Testis (tissue), 3 donors: ENCODE measurements around the gene ARHGAP40. TPM values are rescaled to one million over a fixed set of nuclear protein-coding genes. Genes with fewer than 3 reads are reported as not detected.

ENCODE experiments used
- DNase-seq: peaks from one replicate; pipeline ENCODE4 v3.0.0-alpha.2; 2019
- H3K27ac ChIP-seq, 2 donors: fragments of 200-600 bp; sonication (generic); one replicate each; pipeline ENCODE4 v1.5.1; 2019
- H3K27me3 ChIP-seq: fragments of 200-600 bp; sonication (generic); one replicate; pipeline ENCODE4 v1.5.1; 2019
- H3K36me3 ChIP-seq: fragments of 200-600 bp; sonication (generic); one replicate; pipeline ENCODE4 v1.5.1; 2017; ENCODE audit warnings: low read depth; ENCODE audit errors: missing control alignments
- H3K4me1 ChIP-seq: fragments of 200-600 bp; sonication (generic); one replicate; pipeline ENCODE4 v1.5.1; 2019
- H3K4me3 ChIP-seq, 2 donors: fragments of 200-600 bp; sonication (generic); one replicate each; pipeline ENCODE4 v1.5.1; 2017 to 2019
- H3K9me3 ChIP-seq: fragments of 200-600 bp; sonication (generic); one replicate; pipeline ENCODE4 v1.5.1; 2017
- POLR2A ChIP-seq: fragments of 450-650 bp; IDR thresholded peaks from one replicate; pipeline ENCODE4 v1.6.1; 2017; ENCODE audit warnings: antibody characterized with exemption, mild to moderate bottlenecking, moderate library complexity
- WGBS, 2 donors: methylation state at CpG; one replicate each; pipeline ENCODE4 v1.1.5; 2018; 5-methylcytosine and 5-hydroxymethylcytosine counted together
- intact Hi-C: fragments of 100-400 bp; cut with DNase I; formaldehyde crosslinking; loops from one replicate; pipeline ENCODE4 v1.15.1; 2023; ENCODE audit warnings: low total_unique reads
- polyA plus RNA-seq: library from polyadenylated mRNA; stranded (reverse); fragments of 350-450 nt; fragmentation: Illumina TruSeq; extraction: RNeasy Lipid Tissue Mini Kit (QIAGEN cat#74804); gene quantifications from one replicate; pipeline ENCODE4 v1.2.3, GENCODE V29; 2014; ENCODE audit warnings: low read depth, low replicate concordance; ENCODE audit not compliant: insufficient read depth
- total RNA-seq, 2 donors: library from RNA; depleted of rRNA; stranded (reverse); fragments of >200 nt; gene quantifications; one replicate each; pipeline ENCODE4 v1.2.3, GENCODE V29; 2016
- TF ChIP-seq, protein P1 (sequence below), 3 experiments: fragments of 450-650 bp in 2 of 3; fragments of 200-600 bp in 1 of 3; sonication (generic) in 1 of 3; IDR thresholded peaks; one replicate each; pipeline ENCODE4 v1.5.1; 2016 to 2019; ENCODE audit warnings: antibody characterized with exemption in 3 of 3, mild to moderate bottlenecking in 2 of 3, moderate library complexity in 1 of 3

The ARHGAP40 gene
- total and polyA plus RNA-seq, 3 donors from 2014 or later, result 1.5 to 3.2 (median 1.5) TPM

DNA sequence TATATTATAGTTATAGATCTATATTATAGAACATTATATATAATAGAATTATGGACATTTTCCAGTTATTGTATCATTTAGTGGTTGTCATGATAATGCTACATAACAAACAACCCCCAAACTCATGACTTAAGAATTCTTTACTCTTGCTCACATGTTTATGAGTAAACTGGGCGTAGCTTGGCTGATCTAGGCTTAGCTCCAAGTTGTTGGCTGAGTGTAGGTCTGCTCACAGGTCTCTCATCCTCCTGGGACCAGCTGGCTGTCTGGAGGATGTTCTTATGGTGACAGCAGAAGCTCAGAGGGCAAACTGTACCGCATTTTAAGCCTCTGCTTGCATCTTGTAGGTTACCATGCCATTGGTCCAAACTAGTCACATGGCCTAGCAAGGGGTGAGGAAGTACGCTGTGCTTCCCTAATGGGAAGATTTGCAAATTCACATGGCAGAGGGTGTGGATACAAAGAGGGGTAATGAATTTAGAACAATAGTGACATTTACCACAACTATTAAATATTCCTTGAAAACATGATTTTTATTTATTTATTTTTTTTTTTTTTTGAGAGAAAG is 34.2 kb downstream of the ARHGAP40 start:
- no peak overlapping the region for H3K27ac ChIP-seq
- intact Hi-C loops, result no loop called here
- TF ChIP-seq, protein P1, sequence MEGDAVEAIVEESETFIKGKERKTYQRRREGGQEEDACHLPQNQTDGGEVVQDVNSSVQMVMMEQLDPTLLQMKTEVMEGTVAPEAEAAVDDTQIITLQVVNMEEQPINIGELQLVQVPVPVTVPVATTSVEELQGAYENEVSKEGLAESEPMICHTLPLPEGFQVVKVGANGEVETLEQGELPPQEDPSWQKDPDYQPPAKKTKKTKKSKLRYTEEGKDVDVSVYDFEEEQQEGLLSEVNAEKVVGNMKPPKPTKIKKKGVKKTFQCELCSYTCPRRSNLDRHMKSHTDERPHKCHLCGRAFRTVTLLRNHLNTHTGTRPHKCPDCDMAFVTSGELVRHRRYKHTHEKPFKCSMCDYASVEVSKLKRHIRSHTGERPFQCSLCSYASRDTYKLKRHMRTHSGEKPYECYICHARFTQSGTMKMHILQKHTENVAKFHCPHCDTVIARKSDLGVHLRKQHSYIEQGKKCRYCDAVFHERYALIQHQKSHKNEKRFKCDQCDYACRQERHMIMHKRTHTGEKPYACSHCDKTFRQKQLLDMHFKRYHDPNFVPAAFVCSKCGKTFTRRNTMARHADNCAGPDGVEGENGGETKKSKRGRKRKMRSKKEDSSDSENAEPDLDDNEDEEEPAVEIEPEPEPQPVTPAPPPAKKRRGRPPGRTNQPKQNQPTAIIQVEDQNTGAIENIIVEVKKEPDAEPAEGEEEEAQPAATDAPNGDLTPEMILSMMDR (IDR thresholded peaks at IDR 0.05), result no peak
- no peak for TF ChIP-seq POLR2A
- H3K4me1 ChIP-seq, result no peaks in the 10 kb centered on the region
- WGBS, 2 donors, result 64 to 72% methylated on average over 3 of the region's 3 CpGs
- H3K36me3 ChIP-seq, result no peaks in the 10 kb centered on the region
- no peaks in the 10 kb centered on the region for H3K27me3 ChIP-seq
- no peak overlapping the region for H3K4me3 ChIP-seq
- no peaks in the 10 kb centered on the region for H3K9me3 ChIP-seq
- DNase-seq, result no peak

DNA sequence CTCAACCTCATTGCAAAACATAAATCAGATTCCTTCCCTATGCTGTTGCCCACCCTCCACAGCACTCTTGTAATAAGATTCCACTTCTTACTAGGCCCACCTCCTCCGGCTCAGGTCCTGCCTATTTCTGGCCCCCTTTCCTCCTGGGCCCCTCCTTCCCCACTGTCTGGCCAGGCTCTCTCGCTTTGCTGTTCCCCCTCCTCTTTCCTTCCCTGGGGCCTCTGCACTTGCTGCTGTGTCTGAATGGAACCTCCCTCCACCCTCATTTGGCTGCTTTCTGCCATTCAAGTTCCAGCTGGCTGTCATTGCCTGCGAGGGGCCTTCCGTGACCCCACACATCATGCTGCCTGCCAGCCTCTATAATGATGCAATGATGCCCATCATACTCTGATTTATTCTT is 38.9 kb downstream of the ARHGAP40 start:
- DNase-seq, result no peak
- Histone ChIP-seq H3K36me3 (no peaks in the 10 kb centered on the region), H3K4me3 (no peak overlapping the region), H3K27me3 (no peaks in the 10 kb centered on the region), H3K9me3 (no peaks in the 10 kb centered on the region), H3K27ac (no peak overlapping the region), H3K4me1 (no peaks in the 10 kb centered on the region)
- intact Hi-C loops, result no loop called here
- TF ChIP-seq, protein P1 (IDR thresholded peaks at IDR 0.05), result no peak
- TF ChIP-seq POLR2A, result no peak
- WGBS, 2 donors, result 63 to 64% methylated on average over 4 of the region's 4 CpGs

DNA sequence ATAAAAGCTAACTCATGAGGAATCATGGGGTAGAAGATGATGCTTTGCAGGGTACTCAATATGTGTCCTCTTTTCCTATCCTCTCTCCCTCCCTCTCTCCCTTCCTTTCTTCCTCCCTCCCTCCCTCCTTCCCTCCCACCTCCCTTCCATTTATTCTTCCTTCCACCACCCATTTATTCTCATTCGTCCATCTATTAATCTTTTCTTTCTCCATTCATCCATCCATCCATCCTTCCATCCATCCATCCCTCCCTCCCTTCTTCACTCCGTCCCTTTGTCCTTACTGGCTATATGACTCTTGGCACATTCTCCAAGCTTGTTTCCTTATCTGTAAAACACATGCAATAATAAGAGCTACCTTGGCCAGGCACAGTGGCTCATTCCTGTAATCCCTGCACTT is 40.9 kb downstream of the ARHGAP40 start:
- Histone ChIP-seq H3K27me3 (no peaks in the 10 kb centered on the region), H3K27ac (no peak overlapping the region), H3K9me3 (no peaks in the 10 kb centered on the region), H3K4me3 (no peak overlapping the region), H3K4me1 (no peaks in the 10 kb centered on the region), H3K36me3 (no peaks in the 10 kb centered on the region)
- no peak for TF ChIP-seq POLR2A
- TF ChIP-seq, protein P1 (IDR thresholded peaks at IDR 0.05), result no peak
- 78 to 85% methylated on average over 2 of the region's 2 CpGs for WGBS, 2 donors
- DNase-seq, result no peak
- intact Hi-C loops, result no loop called here

DNA sequence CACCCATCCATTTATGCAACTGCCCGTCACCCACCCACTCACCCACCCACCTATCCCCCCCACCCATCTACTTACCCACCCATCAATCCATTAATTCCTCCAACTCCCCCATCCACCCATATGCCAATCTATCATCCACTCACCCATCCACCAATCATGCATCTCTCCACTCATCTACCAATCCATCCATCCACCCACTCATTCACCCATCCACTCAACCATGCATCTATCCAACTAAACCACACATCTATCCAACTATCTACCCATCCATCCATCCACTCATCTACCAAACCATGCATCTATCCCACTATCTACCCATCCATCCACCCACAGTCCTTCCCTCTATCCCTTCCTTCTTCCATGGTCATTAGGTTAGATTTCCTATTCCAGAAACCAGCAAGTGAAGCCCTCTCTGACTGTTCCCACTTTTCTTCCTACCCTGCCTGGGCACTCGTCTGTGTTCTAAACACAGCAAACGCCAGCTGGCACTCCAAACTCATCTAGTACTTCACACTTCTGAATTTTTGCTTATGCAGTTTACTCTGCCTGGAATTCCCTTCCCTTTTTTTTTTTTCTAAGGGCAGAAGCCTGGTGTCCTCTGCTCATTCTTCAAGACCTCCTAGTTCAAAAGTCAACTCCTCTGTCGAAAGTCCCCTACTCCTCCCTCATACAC is 43.1 kb downstream of the ARHGAP40 start:
- H3K4me3 ChIP-seq, result no peak overlapping the region
- H3K36me3 ChIP-seq, result no peaks in the 10 kb centered on the region
- H3K9me3 ChIP-seq, result no peaks in the 10 kb centered on the region
- DNase-seq, result no peak
- H3K4me1 ChIP-seq, result no peaks in the 10 kb centered on the region
- H3K27me3 ChIP-seq, result no peaks in the 10 kb centered on the region
- intact Hi-C loops, result no loop called here
- 52 to 57% methylated on average over 4 of the region's 4 CpGs for WGBS, 2 donors
- H3K27ac ChIP-seq, result no peak overlapping the region
- TF ChIP-seq, protein P1 (IDR thresholded peaks at IDR 0.05), result no peak
- no peak for TF ChIP-seq POLR2A

DNA sequence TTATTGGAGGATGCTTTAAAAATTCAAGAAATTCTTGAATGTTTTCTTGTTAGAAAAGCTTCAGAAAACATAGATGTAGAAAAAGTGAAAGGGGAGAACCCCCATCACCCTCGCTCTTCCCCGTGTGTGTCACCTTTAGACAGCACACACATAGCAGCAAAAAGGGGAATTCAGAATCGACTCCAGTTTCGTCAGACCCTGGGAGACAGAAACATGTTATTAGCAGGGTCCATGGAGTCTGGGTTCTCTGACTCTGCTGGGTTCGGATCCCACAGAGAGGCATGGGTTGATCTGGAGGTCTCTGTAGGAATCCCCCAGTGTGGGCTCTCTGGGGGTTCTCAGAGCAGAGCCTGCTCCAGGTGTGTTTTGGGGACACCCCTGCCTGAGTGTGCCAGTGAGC is 43.7 kb downstream of the ARHGAP40 start:
- DNase-seq, result no peak
- Histone ChIP-seq H3K4me1 (no peaks in the 10 kb centered on the region), H3K27me3 (no peaks in the 10 kb centered on the region), H3K9me3 (no peaks in the 10 kb centered on the region), H3K36me3 (no peaks in the 10 kb centered on the region), H3K27ac (no peak overlapping the region), H3K4me3 (no peak overlapping the region)
- WGBS, 2 donors, result 50 to 54% methylated on average over 5 of the region's 5 CpGs
- TF ChIP-seq POLR2A, result no peak
- TF ChIP-seq, protein P1 (IDR thresholded peaks at IDR 0.05), result no peak
- intact Hi-C loops, result no loop called here
